ENCODE measurements around the gene MEPE. TPM values are rescaled to one million over a fixed set of nuclear protein-coding genes. Genes with fewer than 3 reads are reported as not detected.

Gene MEPE
- total RNA-seq, 1 experiment from 2014 or later: not detected

- POLR2A ChIA-PET: no interaction called here
- H3K27ac Mint-ChIP-seq: no peak overlapping the region
- CTCF ChIA-PET: interaction anchor here (0.6 kb wide), 1 partner anchor 455 kb away, joined by 5 read pairs; no protein-coding TSS in a partner anchor
- DNase-seq (ENCODE audit: low spot score) (no peak), ATAC-seq (no peak)
- no peaks in the 10 kb centered on the region for H3K36me3 Mint-ChIP-seq
- peaks cover 25% of the 10 kb centered on the region for H3K4me1 Mint-ChIP-seq
- TF ChIP-seq STAT6 (CRISPR knock-in tag; conservative IDR thresholded peaks at IDR 0.05; ENCODE audit: low read depth): no peak
- TF ChIP-seq GTF2I (CRISPR knock-in tag; conservative IDR thresholded peaks at IDR 0.05): no peak
- no peak for TF ChIP-seq ZNF138 (CRISPR knock-in tag; conservative IDR thresholded peaks at IDR 0.05)
- TF ChIP-seq ATF6 (CRISPR knock-in tag; IDR thresholded peaks at IDR 0.05): no peak
- no peak for TF ChIP-seq ESRRA (CRISPR knock-in tag; IDR thresholded peaks at IDR 0.05; ENCODE audit: borderline replicate concordance)
- no peaks in the 10 kb centered on the region for H3K27me3 Mint-ChIP-seq (ENCODE audit: low read depth)
- H3K4me3 Mint-ChIP-seq: no peak overlapping the region
- no peaks in the 10 kb centered on the region for H3K9me3 Mint-ChIP-seq
Observed at GRCh38 chr4:87835743-87836142, 3.0 kb downstream of the MEPE start.

- Mint-ChIP-seq H3K9me3 (no peaks in the 10 kb centered on the region), H3K27ac (no peak overlapping the region), H3K36me3 (no peaks in the 10 kb centered on the region), H3K27me3 (ENCODE audit: low read depth) (no peaks in the 10 kb centered on the region), H3K4me3 (no peak overlapping the region), H3K4me1 (peaks cover 25% of the 10 kb centered on the region)
- ChIA-PET POLR2A (no interaction called here), CTCF (interaction anchor here (0.6 to 4.2 kb wide), 43 partner anchors 9 to 567 kb away, joined by 3 to 102 read pairs (median 4); no protein-coding TSS in a partner anchor)
- peak; percentile 72 for ATAC-seq
- DNase-seq (ENCODE audit: low spot score): peak; percentile 28
- no peak for TF ChIP-seq IRF1 (CRISPR knock-in tag; IDR thresholded peaks at IDR 0.05)
- TF ChIP-seq SMAD3 (CRISPR knock-in tag; IDR thresholded peaks at IDR 0.05; ENCODE audit: borderline replicate concordance): no peak
- TF ChIP-seq AR (CRISPR knock-in tag; IDR thresholded peaks at IDR 0.05): no peak; the same call in 1 of the 2 replicates
- TF ChIP-seq ETV6 (CRISPR knock-in tag; IDR thresholded peaks at IDR 0.05): no peak
- TF ChIP-seq STAT6 (CRISPR knock-in tag; conservative IDR thresholded peaks at IDR 0.05; ENCODE audit: low read depth): no peak
Observed at GRCh38 chr4:87838205-87838604, 5.4 kb downstream of the MEPE start.

Measured in WTC11 (cell line).